ENCODE data around the gene TTC39C. TPM values are rescaled to one million over a fixed set of nuclear protein-coding genes. Genes with fewer than 3 reads are reported as not detected.
A peak's percentile ranks its signal among the peaks of the same experiment; 100 is the strongest.

TTC39C gene
- total RNA-seq, 1 donor from 2014 or later, result 2.0 TPM

GRCh38 chr18:24089515-24090337 is 75.2 kb downstream of the TTC39C start:
- no peak for DNase-seq

DNA sequence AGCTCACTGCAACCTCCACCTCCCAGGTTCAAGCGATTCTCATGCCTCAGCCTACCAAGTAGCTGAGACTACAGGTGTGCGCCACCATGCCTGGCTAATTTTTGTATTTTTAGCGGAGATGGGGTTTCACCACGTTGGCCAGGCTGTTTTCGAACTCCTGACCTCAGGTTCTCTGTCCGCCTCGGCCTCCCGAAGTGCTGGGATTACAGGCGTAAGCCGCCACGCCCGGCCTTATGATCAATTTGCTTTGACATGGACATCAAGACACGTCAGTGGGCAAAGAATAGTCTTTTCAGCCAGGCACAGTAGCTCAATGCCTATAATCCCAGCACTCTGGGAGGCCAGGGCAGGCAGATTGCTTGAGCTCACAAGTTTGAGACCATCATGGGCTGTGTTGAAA is 76.3 kb downstream of the TTC39C start:
- DNase-seq, result no peak

GRCh38 chr18:24094561-24094960 is 80.0 kb downstream of the TTC39C start:
- DNase-seq, result no peak

GRCh38 chr18:24095976-24096375 is 81.4 kb downstream of the TTC39C start:
- DNase-seq, result no peak

GRCh38 chr18:24103320-24104021 is 88.9 kb downstream of the TTC39C start:
- DNase-seq, result no peak

- no peak for DNase-seq
These were observed 89.9 kb downstream of the TTC39C start for GRCh38 chr18:24104486-24104885.

- DNase-seq, result no peak
These were observed 94.1 kb downstream of the TTC39C start for GRCh38 chr18:24108641-24109040.

GRCh38 chr18:24111936-24112335 is 97.4 kb downstream of the TTC39C start:
- no peak for DNase-seq

DNA sequence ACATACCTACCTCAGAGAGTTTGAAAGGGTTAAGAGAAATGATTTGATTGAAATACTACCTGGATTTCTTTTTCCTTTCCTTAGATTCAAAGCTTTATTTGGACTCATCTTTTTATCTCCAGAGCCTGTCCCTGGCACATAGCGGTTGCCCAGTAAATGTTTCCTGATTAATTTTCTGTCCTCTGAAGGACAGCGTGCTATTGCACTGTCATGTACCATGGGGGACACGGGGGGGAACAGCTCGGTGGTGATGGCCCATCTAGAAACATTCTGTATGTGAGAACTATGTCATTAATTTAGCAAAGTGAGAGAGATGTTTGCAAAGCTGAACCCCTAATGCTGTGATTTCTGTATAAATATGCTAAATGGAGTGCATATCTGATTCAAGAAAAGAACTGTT is 97.9 kb downstream of the TTC39C start:
- no peak for DNase-seq

GRCh38 chr18:24112874-24113615 is 98.5 kb downstream of the TTC39C start:
- DNase-seq, result peak; percentile 11

GRCh38 chr18:24114924-24115549 is 100.5 kb downstream of the TTC39C start:
- DNase-seq, result no peak

DNA sequence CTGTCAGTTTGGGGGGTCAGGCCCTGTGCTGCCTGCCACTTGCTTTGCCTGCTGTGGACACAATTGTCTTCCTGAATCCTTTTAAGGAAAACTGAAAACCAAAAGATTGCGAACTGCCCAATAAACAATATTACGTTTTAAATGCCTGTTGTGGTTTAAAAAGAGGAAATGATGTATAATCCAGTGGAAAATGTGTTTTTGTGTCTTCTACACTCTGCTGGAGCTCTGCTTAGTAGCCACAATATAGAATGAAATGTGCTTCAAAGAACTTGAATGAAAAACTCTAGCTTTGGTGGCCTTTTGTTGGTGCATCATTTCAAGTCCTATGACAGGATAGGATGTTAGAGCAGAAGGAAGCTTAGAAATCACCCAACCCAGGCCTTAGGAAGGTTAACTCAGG is 101.1 kb downstream of the TTC39C start:
- no peak for DNase-seq

GRCh38 chr18:24118750-24119577 is 104.4 kb downstream of the TTC39C start:
- peak; percentile 89 for DNase-seq

- DNase-seq, result no peak
These were observed 106.1 kb downstream of the TTC39C start for GRCh38 chr18:24120676-24121075.

GRCh38 chr18:24121625-24122024 is 107.1 kb downstream of the TTC39C start:
- DNase-seq, result no peak

- no peak for DNase-seq
These were observed 111.8 kb downstream of the TTC39C start for GRCh38 chr18:24126155-24126961.

GRCh38 chr18:24127735-24128134 is 113.2 kb downstream of the TTC39C start:
- no peak for DNase-seq

- DNase-seq, result no peak
These were observed 114.1 kb downstream of the TTC39C start for GRCh38 chr18:24128700-24129099.

GRCh38 chr18:24130494-24130893 is 115.9 kb downstream of the TTC39C start:
- no peak for DNase-seq

DNA sequence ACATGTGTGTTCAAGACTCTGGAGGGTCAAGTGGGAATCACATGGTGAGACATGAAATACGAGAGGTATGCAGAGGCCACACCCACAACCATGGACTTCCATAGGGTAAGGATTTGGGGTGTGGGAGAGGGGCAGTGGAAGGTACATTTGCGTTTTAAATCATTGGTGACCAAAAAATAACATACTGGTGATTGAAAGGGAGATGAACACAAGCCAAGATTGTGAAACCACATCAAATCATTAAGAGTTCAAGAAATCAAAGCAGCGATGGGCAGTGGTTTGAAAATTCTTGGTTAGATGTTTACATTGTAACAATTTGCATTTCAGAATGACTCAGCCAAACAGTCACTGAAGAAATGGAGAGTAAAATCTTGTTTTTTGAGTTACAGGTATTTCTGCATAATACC is 122.4 kb downstream of the TTC39C start:
- no peak for DNase-seq

DNA sequence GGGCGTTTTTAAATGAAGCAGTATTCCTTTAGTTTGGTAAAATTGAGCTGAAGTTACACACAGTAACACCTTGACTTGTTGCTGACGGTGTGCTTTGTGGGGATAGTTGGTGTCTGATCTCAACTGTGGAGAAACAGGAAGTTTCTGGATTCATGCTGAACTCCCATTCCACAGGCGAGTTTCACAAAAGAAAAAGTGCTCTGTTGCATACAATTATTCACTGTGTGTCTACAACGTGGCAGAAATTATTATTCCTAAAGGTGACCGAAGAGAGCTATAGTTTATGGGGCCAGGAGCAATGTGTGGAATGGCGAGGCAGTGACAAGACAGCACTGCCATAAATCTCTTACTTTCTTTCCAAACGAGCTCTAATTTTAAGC is 123.8 kb downstream of the TTC39C start:
- DNase-seq, result peak; percentile 1
